Umbilical cord (tissue), 2 donors: ENCODE measurements around the gene SLF1. TPM values are rescaled to one million over a fixed set of nuclear protein-coding genes. Genes with fewer than 3 reads are reported as not detected.
"Not testable (repeated sequence)": the region's sequence is repeated elsewhere in the genome, so short reads cannot be mapped to it uniquely, and the experiment has no call there.

ENCODE experiments used
- DNase-seq: peaks from one replicate; pipeline ENCODE4 v3.0.0-alpha.2; 2015; ENCODE audit warnings: low spot score
- total RNA-seq: library from RNA; depleted of rRNA; stranded (reverse); fragments of >200 nt; gene quantifications from one replicate; pipeline ENCODE4 v1.2.3, GENCODE V29; 2014; ENCODE audit warnings: low replicate concordance; ENCODE audit not compliant: insufficient read depth

Gene SLF1
- total RNA-seq, result 132 TPM

DNA sequence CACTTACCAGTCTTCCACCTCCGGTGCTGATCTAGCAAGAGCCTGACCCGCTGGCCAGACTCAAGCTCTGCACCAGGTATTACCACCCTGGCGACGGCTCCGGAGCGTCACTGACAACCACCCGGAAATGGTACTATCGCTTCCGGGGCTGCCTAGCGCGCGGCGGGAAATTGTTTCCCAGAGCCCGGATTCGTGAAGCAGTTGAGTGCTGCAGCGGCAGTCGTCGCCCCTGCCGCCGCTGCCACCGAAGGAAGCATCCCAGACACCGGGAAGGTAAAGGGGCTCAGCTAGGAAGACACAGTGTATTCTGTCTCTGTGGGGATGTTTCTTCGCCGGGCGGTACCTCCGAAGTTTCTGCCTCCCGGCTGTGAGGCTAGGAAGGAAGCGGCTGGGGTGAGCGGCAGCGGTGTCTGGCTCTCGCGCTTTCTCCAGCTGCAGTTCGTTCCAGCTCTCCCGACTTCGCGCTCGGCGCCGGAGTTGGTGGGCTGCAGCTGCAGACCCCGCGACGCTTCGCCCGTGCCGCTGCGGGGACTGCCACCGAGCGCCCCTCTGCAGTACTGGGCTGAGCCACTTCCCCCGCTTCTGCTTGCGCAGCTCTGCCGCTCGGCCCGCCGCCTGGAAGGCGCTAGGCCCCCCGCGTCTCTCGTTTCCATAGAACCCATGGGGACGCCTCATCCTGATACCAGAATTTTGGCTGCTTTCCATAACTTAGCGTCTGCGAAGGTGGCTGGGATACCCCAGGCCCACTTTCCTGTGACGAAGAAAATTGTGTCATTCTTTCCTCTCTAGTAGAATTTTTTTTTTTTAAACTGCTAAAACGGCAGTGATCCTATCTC is at the start of gene SLF1, which contains the start of gene KIAA0825:
Gene SLF1, plus strand, starts transcription at position 177 of the 836 bp plus-strand sequence. CDS start 10,142 bp downstream, outside the sequence.
Gene KIAA0825, minus strand, starts transcription at position 112 of the 836 bp plus-strand sequence. CDS start 81,478 bp downstream, outside the sequence.
- peak; percentile 96 for DNase-seq

GRCh38 chr5:94571415-94571814 is 47.1 kb upstream of the SLF1 start:
- DNase-seq, result no peak

DNA sequence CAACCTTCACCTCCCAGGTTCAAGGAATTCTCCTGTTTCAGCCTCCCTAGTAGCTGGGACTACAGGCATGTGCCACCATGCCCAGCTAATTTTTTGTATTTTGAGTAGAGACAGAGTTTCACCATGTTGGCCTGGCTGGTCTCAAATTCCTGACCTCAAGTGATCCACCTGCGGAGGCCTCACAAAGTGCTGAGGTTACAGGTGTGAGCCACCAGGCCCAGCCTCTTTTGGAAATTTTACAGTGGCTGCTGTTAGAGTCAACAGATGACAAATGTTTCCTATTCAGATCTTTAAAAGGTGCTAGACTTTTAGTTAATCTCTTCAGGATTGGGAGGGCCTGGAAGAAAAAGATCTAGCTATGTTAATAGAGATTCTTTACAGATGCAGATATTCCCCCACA is 45.1 kb upstream of the SLF1 start:
- not testable (repeated sequence) for DNase-seq

GRCh38 chr5:94575196-94575595 is 43.3 kb upstream of the SLF1 start:
- DNase-seq, result no peak

GRCh38 chr5:94577466-94578245 is 40.8 kb upstream of the SLF1 start:
- DNase-seq, result no peak

DNA sequence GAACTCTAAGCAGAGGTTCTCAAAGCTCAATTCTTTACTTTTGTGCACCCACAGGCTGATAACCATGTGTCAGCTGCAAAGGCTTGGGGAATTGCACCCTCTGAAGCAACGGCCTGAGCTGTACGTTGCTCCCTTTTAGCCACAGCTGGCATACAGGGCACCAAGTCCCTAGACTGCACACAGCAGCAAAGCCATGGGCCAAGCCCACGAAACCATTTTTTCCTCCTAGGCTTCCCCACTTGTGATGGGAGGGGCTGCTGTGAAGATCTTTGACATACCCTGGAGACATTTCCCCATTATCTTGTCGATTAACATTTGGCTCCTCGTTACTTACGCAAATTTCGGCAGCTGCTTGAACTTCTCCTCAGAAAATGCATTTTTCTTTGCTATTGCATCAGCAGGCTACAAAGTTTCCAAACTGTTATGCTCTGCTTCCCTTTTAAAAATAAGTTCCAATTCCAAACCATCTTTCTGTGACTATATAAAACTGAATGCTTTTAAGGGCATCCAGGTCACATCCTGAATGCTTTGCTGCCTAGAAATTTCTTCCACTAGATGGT is 23.1 kb upstream of the SLF1 start:
- no peak for DNase-seq

DNA sequence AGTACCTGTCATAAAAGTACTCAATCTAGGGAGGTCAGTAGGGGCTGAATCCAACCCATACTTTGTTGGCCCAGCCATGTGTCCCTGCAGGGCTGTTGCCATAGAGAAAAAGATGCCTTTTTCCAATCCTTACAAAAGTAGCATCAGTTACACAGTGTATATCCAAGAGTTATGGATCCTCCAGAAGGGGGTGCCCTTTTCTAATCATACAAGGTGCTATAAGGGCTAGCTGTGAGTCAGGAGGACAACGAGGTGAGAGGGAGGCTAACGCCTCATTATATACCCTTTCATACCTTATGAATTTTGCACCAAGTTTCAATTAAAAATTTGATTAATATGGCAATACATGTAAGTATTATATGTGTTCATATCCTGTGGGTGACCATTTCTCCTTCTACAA is 4.9 kb upstream of the SLF1 start:
- DNase-seq, result no peak

GRCh38 chr5:94614156-94614805 is 4.2 kb upstream of the SLF1 start:
- no peak for DNase-seq

GRCh38 chr5:94615862-94616261 is 2.6 kb upstream of the SLF1 start:
- DNase-seq, result no peak

GRCh38 chr5:94618029-94618492 is 408 bp upstream of the SLF1 start:
- DNase-seq, result peak; percentile 77

GRCh38 chr5:94620256-94620655 is 1.8 kb downstream of the SLF1 start:
- no peak for DNase-seq

GRCh38 chr5:94621763-94622162 is 3.3 kb downstream of the SLF1 start:
- DNase-seq, result no peak

DNA sequence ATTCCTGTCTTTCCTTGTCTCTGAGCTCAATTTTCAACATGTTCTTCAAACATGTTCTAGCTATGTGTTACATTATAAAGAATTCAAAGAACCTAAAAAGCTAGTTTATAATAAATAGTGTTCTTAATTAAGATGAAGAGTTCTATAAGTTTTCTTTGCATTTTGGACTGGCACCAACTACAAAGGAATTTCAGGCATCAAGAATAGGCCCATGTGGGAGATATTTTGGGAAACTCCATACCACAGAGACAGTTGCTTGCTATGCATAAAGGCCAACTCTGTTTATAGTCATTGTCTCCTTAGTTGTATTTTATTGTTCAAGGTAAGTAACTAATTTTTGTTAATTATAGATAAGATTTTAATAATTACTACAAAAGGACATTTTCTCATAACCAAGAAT is 4.5 kb downstream of the SLF1 start:
- DNase-seq, result no peak

DNA sequence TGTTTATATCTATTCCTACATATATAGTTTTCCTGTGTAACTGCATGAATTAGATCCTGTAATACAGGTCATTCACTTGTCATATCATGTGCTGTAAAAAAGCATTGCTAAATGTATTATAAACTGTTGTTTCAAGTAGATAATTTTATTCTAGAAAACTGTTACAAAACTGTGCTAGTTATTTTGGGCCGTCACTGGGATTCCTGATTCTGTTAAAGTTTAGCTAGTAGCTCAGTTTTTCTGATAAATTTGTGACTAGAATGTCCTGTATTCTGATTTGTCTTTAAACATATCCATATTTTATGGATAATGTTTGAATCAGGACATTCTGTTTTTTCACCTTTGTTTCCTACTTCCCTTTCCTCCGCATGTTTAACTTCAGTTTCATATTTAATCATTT is 5.4 kb downstream of the SLF1 start:
- no peak for DNase-seq

GRCh38 chr5:94627191-94627590 is 8.7 kb downstream of the SLF1 start:
- no peak for DNase-seq

DNA sequence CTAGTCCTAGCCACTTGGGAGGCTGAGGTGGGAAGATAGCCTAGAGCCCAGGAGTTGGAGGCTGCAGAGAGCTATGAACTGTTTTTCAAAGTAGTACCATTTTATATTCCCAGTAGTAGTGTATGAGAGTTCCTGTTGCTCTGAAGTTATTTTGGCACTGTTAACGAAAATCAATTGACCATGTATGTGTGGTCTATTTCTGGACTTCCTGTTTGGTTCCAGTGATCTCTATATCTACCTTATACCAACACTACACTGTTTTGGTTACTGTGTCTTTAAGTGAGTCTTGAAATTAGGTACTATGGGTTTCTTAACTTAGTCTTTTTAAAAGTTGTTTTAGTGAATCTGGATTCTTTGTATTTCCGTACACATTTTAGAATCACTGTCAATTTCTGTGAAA is 13.6 kb downstream of the SLF1 start:
- no peak for DNase-seq

DNA sequence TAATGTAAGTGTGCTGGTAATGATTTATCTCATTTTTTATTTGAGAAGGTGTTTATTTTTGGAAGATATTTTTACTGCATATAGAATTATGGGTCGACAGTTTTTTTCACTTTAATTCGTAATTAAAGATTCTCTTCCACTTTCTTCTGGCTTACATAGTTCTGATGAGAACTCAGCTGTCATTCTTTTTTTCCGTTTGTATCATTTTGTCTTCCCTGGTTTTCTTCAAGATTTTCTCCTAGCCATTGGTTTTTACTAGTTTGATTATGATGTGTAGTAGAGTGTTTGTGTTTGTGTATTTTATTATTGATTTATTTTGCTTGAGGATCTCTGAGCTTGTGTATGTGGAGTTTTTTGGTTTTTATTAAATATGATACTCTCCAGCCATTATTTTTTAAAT is 21.7 kb downstream of the SLF1 start:
- no peak for DNase-seq

DNA sequence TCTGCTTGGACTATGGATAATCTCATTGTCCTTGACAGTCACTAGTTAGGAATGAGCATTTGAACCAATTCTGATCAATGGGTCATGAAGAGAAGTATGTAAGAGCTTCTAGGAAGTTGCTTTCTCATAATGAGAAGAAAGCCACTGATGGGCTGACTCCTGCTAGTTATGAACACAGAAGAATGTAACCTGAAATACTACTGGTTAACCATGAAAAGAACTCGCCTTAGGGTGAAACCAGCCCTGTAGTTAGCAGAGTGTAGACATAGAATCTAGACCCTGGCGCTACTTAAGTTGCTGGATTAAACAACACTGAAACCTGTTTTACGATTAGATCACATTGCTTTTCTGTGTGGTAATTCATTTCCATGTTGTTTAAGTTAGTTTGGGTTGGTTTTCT is 26.6 kb downstream of the SLF1 start:
- DNase-seq, result no peak

GRCh38 chr5:94646758-94647157 is 28.3 kb downstream of the SLF1 start:
- no peak for DNase-seq

DNA sequence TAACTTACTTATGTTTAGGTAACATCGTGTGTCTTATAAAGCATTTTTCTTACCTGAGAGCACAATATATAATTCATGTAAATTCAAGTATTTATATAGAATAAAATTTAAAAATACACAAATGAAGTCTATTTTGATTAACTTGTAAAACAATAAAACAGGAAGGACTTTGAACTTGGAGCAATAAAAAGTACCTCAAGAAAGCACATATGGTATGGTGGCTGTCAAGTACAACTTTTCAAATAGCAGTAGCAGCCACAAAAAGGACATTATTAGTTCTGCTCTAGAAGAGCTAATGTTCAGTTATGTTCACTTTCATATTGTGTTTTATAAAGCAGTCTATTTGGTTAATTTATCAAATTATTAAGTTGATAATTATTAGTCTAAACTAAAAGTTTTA is 31.4 kb downstream of the SLF1 start:
- no peak for DNase-seq

DNA sequence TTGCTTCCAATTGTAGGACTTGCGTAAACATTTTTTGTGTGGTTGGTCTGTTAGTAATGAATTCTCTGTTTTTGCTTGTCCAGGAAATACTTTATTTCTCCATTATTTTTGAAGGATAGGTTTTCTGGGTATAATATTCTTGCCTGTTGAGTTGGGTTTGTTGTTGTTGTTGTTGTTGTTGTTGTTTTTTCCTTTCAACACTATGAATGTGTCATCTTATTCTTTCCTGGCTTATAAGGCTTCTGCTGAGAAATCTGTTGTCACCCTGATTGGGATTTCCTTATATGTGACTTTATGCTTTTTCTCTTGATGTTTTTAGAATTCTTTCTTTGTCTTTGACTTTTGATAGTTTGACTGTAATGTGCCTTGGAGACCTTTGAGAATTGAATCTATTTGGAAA is 39.8 kb downstream of the SLF1 start:
- no peak for DNase-seq

GRCh38 chr5:94660506-94660905 is 42.0 kb downstream of the SLF1 start:
- no peak for DNase-seq
